ENCODE data around the gene GNGT1.

Gene GNGT1

GRCh38 chr7:93944673-93945072, 38.3 kb downstream of the GNGT1 start:
- DNase-seq, result no peak

- no peak for DNase-seq
These were observed 38.7 kb downstream of the GNGT1 start for GRCh38 chr7:93945083-93945482.

GRCh38 chr7:93945756-93946535, 39.6 kb downstream of the GNGT1 start:
- no peak for DNase-seq

GRCh38 chr7:93948106-93948505, 41.7 kb downstream of the GNGT1 start:
- DNase-seq, result no peak

- DNase-seq, result no peak
These were observed 42.5 kb downstream of the GNGT1 start for GRCh38 chr7:93948873-93949272.

GRCh38 chr7:93949423-93949822, 43.1 kb downstream of the GNGT1 start:
- DNase-seq, result no peak

GRCh38 chr7:93955304-93955703, 48.9 kb downstream of the GNGT1 start:
- DNase-seq, result no peak

- DNase-seq, result no peak
These were observed 51.4 kb downstream of the GNGT1 start for GRCh38 chr7:93957767-93958166.

GRCh38 chr7:93958216-93958615, 51.8 kb downstream of the GNGT1 start:
- no peak for DNase-seq

- no peak for DNase-seq
These were observed 52.3 kb downstream of the GNGT1 start for GRCh38 chr7:93958651-93959050.

All from CD4-positive, alpha-beta T cell treated with Interleukin-12 subunit alpha and Interleukin-12 subunit beta, for 1 hour (primary cell).